GM19193 (cell line): Measurements from ENCODE around the gene PHLPP1.

Source experiments
- POLR2A ChIP-seq: IDR thresholded peaks from 4 replicates; pipeline ENCODE4 v1.6.1; 2011; ENCODE audit not compliant: insufficient read depth, insufficient read length; ENCODE audit errors: extremely low read depth

Gene PHLPP1

GRCh38 chr18:62964432-62964831 is 249.1 kb downstream of the PHLPP1 start:
- TF ChIP-seq POLR2A: no peak

GRCh38 chr18:62967089-62967488 is 251.7 kb downstream of the PHLPP1 start:
- no peak for TF ChIP-seq POLR2A

- no peak for TF ChIP-seq POLR2A
These were observed 258.3 kb downstream of the PHLPP1 start for GRCh38 chr18:62973689-62974088.

GRCh38 chr18:62974388-62974787 is 259.0 kb downstream of the PHLPP1 start:
- no peak for TF ChIP-seq POLR2A

GRCh38 chr18:62974928-62975675 is 259.8 kb downstream of the PHLPP1 start:
- no peak for TF ChIP-seq POLR2A

GRCh38 chr18:62975785-62976184 is 260.4 kb downstream of the PHLPP1 start:
- TF ChIP-seq POLR2A: no peak

- no peak for TF ChIP-seq POLR2A
These were observed 260.9 kb downstream of the PHLPP1 start for GRCh38 chr18:62976227-62976626.

- no peak for TF ChIP-seq POLR2A
These were observed 262.2 kb downstream of the PHLPP1 start for GRCh38 chr18:62977512-62977911.

GRCh38 chr18:62978251-62979049 is 263.1 kb downstream of the PHLPP1 start:
- TF ChIP-seq POLR2A: no peak

GRCh38 chr18:62979176-62979575 is 263.8 kb downstream of the PHLPP1 start:
- no peak for TF ChIP-seq POLR2A

- no peak for TF ChIP-seq POLR2A
These were observed 264.6 kb downstream of the PHLPP1 start for GRCh38 chr18:62979900-62980299.

- no peak for TF ChIP-seq POLR2A
These were observed 266.2 kb downstream of the PHLPP1 start for GRCh38 chr18:62981566-62981965.

GRCh38 chr18:62982600-62983251 is 267.4 kb downstream of the PHLPP1 start:
- no peak for TF ChIP-seq POLR2A

GRCh38 chr18:62984656-62985315 is 269.4 kb downstream of the PHLPP1 start:
- no peak for TF ChIP-seq POLR2A

- no peak for TF ChIP-seq POLR2A
These were observed 271.1 kb downstream of the PHLPP1 start for GRCh38 chr18:62986490-62986889.
